SIG-M5 treated with dmso at 0.1 percent for 504 hours (cell line): ENCODE results near the gene P2RY14.

Experiments
- DNase-seq: peaks from one replicate; lab custom pipeline; 2025; ENCODE audit not compliant: unreplicated experiment; lab: John Stamatoyannopoulos, UW

Gene P2RY14

GRCh38 chr3:151303751-151304150 is 25.4 kb upstream of the P2RY14 start:
- DNase-seq: no peak

- no peak for DNase-seq
Observed at GRCh38 chr3:151301787-151302186, 23.4 kb upstream of the P2RY14 start.

- no peak for DNase-seq
Observed at GRCh38 chr3:151300539-151300938, 22.2 kb upstream of the P2RY14 start.

GRCh38 chr3:151299006-151299405 is 20.7 kb upstream of the P2RY14 start:
- no peak for DNase-seq

GRCh38 chr3:151297429-151297828 is 19.1 kb upstream of the P2RY14 start:
- DNase-seq: no peak

GRCh38 chr3:151296226-151296625 is 17.9 kb upstream of the P2RY14 start:
- no peak for DNase-seq

- DNase-seq: no peak
Observed at GRCh38 chr3:151293127-151293526, 14.8 kb upstream of the P2RY14 start.

- DNase-seq: peak; percentile 66
Observed at GRCh38 chr3:151290673-151291072, 12.3 kb upstream of the P2RY14 start.

GRCh38 chr3:151289445-151289844 is 11.1 kb upstream of the P2RY14 start:
- DNase-seq: no peak

- no peak for DNase-seq
Observed at GRCh38 chr3:151285940-151286339, 7.6 kb upstream of the P2RY14 start.

- DNase-seq: no peak
Observed at GRCh38 chr3:151283907-151284461, 5.6 kb upstream of the P2RY14 start.

- DNase-seq: no peak
Observed at GRCh38 chr3:151283387-151283786, 5.0 kb upstream of the P2RY14 start.

- DNase-seq: peak; percentile 76
Observed at GRCh38 chr3:151282921-151283320, 4.6 kb upstream of the P2RY14 start.

- DNase-seq: no peak
Observed at GRCh38 chr3:151281671-151282324, 3.5 kb upstream of the P2RY14 start.

GRCh38 chr3:151276687-151277042 is 1.7 kb downstream of the P2RY14 start:
- no peak for DNase-seq

GRCh38 chr3:151276038-151276686 is 2.2 kb downstream of the P2RY14 start:
- DNase-seq: no peak

- no peak for DNase-seq
Observed at GRCh38 chr3:151275091-151275490, 3.3 kb downstream of the P2RY14 start.

GRCh38 chr3:151269631-151270030 is 8.7 kb downstream of the P2RY14 start:
- DNase-seq: no peak

- DNase-seq: no peak
Observed at GRCh38 chr3:151268267-151269235, 9.8 kb downstream of the P2RY14 start.

- DNase-seq: no peak
Observed at GRCh38 chr3:151267066-151267465, 11.3 kb downstream of the P2RY14 start.

- peak; percentile 77 for DNase-seq
Observed at GRCh38 chr3:151265866-151266265, 12.5 kb downstream of the P2RY14 start.
